ENCODE measurements around the gene COG4.
"Not testable (repeated sequence)": the region's sequence is repeated elsewhere in the genome, so short reads cannot be mapped to it uniquely, and the experiment has no call there.

COG4 gene

GRCh38 chr16:70552675-70553074 lies 29.3 kb upstream of the COG4 start:
- in situ Hi-C loops (cut with MboI; ENCODE audit: low pct_unique_long_range_greater_than_20kb, low sequenced_read_pairs, unreplicated experiment), result no loop called here
- DNase-seq (ENCODE audit: low spot score), result no peak
- no peak for TF ChIP-seq CTCF (IDR thresholded peaks at IDR 0.05; ENCODE audit: extremely low read depth, insufficient read depth, missing control alignments)

- in situ Hi-C loops (cut with MboI; ENCODE audit: low pct_unique_long_range_greater_than_20kb, low sequenced_read_pairs, unreplicated experiment), result no loop called here
- no peak for DNase-seq (ENCODE audit: low spot score)
- TF ChIP-seq CTCF (IDR thresholded peaks at IDR 0.05; ENCODE audit: extremely low read depth, insufficient read depth, missing control alignments), result no peak
These were observed 28.4 kb upstream of the COG4 start for GRCh38 chr16:70551788-70552187.

GRCh38 chr16:70550082-70550481 lies 26.7 kb upstream of the COG4 start:
- no peak for TF ChIP-seq CTCF (IDR thresholded peaks at IDR 0.05; ENCODE audit: extremely low read depth, insufficient read depth, missing control alignments)
- DNase-seq (ENCODE audit: low spot score), result no peak
- in situ Hi-C loops (cut with MboI; ENCODE audit: low pct_unique_long_range_greater_than_20kb, low sequenced_read_pairs, unreplicated experiment), result no loop called here

GRCh38 chr16:70548936-70549335 lies 25.6 kb upstream of the COG4 start:
- DNase-seq (ENCODE audit: low spot score), result no peak
- in situ Hi-C loops (cut with MboI; ENCODE audit: low pct_unique_long_range_greater_than_20kb, low sequenced_read_pairs, unreplicated experiment), result no loop called here
- TF ChIP-seq CTCF (IDR thresholded peaks at IDR 0.05; ENCODE audit: extremely low read depth, insufficient read depth, missing control alignments), result no peak

- DNase-seq (ENCODE audit: low spot score), result no peak
- no peak for TF ChIP-seq CTCF (IDR thresholded peaks at IDR 0.05; ENCODE audit: extremely low read depth, insufficient read depth, missing control alignments)
- in situ Hi-C loops (cut with MboI; ENCODE audit: low pct_unique_long_range_greater_than_20kb, low sequenced_read_pairs, unreplicated experiment), result no loop called here
These were observed 21.2 kb upstream of the COG4 start for GRCh38 chr16:70544548-70544947.

GRCh38 chr16:70540994-70541393 lies 17.6 kb upstream of the COG4 start:
- DNase-seq (ENCODE audit: low spot score), result no peak
- in situ Hi-C loops (cut with MboI; ENCODE audit: low pct_unique_long_range_greater_than_20kb, low sequenced_read_pairs, unreplicated experiment), result no loop called here
- no peak for TF ChIP-seq CTCF (IDR thresholded peaks at IDR 0.05; ENCODE audit: extremely low read depth, insufficient read depth, missing control alignments)

- no peak for TF ChIP-seq CTCF (IDR thresholded peaks at IDR 0.05; ENCODE audit: extremely low read depth, insufficient read depth, missing control alignments)
- in situ Hi-C loops (cut with MboI; ENCODE audit: low pct_unique_long_range_greater_than_20kb, low sequenced_read_pairs, unreplicated experiment), result no loop called here
These were observed 11.6 kb upstream of the COG4 start for GRCh38 chr16:70534971-70535370.

GRCh38 chr16:70529954-70530353 lies 6.6 kb upstream of the COG4 start:
- in situ Hi-C loops (cut with MboI; ENCODE audit: low pct_unique_long_range_greater_than_20kb, low sequenced_read_pairs, unreplicated experiment); DNase-seq (ENCODE audit: low spot score): not testable (repeated sequence)

More at GRCh38 chr16:70534971-70535370, 11.6 kb upstream of the COG4 start:
- DNase-seq (ENCODE audit: low spot score), result no peak

Measured in GM13977 (cell line).